Mesothelial cell of epicardium (in vitro differentiated cells): ENCODE results near the gene PDZRN3. TPM values are rescaled to one million over a fixed set of nuclear protein-coding genes. Genes with fewer than 3 reads are reported as not detected.

Source experiments
- DNase-seq, 2 experiments: peaks; one replicate each; pipeline ENCODE4 v3.0.0; 2021; ENCODE audit warnings: low spot score in 2 of 2; ENCODE audit not compliant: unreplicated experiment in 2 of 2
- H3K27ac Mint-ChIP-seq: 2 replicates; pipeline ENCODE4 v1.8.0; 2021; ENCODE audit warnings: mixed read lengths
- H3K27me3 Mint-ChIP-seq: 2 replicates; pipeline ENCODE4 v1.8.0; 2021; ENCODE audit warnings: low read depth, mixed read lengths
- H3K36me3 Mint-ChIP-seq: 2 replicates; pipeline ENCODE4 v1.8.0; 2021; ENCODE audit warnings: mixed read lengths
- H3K4me1 Mint-ChIP-seq: 2 replicates; pipeline ENCODE4 v1.8.0; 2021; ENCODE audit warnings: mixed read lengths
- H3K4me3 Mint-ChIP-seq: 2 replicates; pipeline ENCODE4 v1.8.0; 2021; ENCODE audit warnings: mild to moderate bottlenecking, moderate library complexity, mixed read lengths
- H3K9me3 Mint-ChIP-seq: 2 replicates; pipeline ENCODE4 v1.8.0; 2021; ENCODE audit warnings: mixed read lengths
- total RNA-seq: library from RNA; stranded (reverse); gene quantifications from 3 replicates; pipeline ENCODE4 v1.2.1, GENCODE V29; 2021
- TF ChIP-seq, protein P1 (sequence below): fragments of 200-600 bp; sonication (generic); IDR thresholded peaks from one replicate; pipeline ENCODE4 v1.5.0; 2021; ENCODE audit warnings: antibody characterized with exemption; ENCODE audit not compliant: unreplicated experiment

Gene PDZRN3
- total RNA-seq, 1 donor from 2014 or later, result 48.4 TPM

DNA sequence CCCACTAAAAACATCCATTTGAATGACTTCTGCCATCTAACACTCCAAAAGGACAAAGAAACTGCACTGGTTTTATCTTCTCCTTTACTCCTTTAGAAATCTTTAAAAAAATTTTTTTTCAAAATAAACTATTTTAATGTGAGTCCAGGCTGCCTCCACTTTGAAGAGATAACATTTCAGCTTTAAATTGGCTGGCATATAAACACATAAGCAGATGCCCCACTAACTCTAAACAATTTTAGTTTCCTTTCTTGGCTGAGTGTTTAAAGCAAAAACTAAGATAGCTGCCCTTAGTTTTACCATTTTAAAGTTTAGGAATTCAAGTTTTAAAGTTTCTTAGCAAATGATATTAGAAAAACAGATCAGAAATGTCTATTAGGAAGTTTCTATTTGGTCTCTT is 39.9 kb downstream of the PDZRN3 start:
- no peak for DNase-seq

DNA sequence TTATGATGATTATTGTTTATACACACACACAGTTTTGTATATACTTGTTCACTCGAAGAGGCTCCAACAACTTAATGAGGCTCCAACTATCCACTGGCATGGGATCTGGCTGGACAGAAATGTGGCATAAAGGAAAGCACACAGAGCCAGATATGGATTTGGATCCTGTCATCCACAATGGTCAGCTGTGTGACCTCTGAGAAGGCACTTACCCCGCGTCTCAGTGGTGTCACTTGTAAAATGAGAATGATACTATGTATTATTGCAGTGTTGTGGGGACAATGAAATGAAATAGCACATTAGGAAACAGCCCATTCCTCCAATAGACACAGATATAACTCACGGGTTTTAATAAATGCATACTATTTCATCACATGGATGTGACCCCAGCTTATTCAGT is 42.2 kb downstream of the PDZRN3 start:
- Mint-ChIP-seq H3K4me1 (peaks cover 21% of the 10 kb centered on the region), H3K4me3 (no peak overlapping the region), H3K9me3 (no peaks in the 10 kb centered on the region), H3K27ac (no peak overlapping the region), H3K27me3 (no peaks in the 10 kb centered on the region), H3K36me3 (peaks cover under 1% of the 10 kb centered on the region)
- TF ChIP-seq, protein P1, sequence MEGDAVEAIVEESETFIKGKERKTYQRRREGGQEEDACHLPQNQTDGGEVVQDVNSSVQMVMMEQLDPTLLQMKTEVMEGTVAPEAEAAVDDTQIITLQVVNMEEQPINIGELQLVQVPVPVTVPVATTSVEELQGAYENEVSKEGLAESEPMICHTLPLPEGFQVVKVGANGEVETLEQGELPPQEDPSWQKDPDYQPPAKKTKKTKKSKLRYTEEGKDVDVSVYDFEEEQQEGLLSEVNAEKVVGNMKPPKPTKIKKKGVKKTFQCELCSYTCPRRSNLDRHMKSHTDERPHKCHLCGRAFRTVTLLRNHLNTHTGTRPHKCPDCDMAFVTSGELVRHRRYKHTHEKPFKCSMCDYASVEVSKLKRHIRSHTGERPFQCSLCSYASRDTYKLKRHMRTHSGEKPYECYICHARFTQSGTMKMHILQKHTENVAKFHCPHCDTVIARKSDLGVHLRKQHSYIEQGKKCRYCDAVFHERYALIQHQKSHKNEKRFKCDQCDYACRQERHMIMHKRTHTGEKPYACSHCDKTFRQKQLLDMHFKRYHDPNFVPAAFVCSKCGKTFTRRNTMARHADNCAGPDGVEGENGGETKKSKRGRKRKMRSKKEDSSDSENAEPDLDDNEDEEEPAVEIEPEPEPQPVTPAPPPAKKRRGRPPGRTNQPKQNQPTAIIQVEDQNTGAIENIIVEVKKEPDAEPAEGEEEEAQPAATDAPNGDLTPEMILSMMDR, result no peak
- no peak for DNase-seq

More for the DNA sequence above, 39.9 kb downstream of the PDZRN3 start:
- H3K4me1 Mint-ChIP-seq, result peaks cover 21% of the 10 kb centered on the region
- no peak overlapping the region for H3K27ac Mint-ChIP-seq
- H3K9me3 Mint-ChIP-seq, result peaks cover 6% of the 10 kb centered on the region
- H3K36me3 Mint-ChIP-seq, result peaks cover 10% of the 10 kb centered on the region
- no peak overlapping the region for H3K4me3 Mint-ChIP-seq
- no peaks in the 10 kb centered on the region for H3K27me3 Mint-ChIP-seq
- TF ChIP-seq, protein P1, result no peak

DNA sequence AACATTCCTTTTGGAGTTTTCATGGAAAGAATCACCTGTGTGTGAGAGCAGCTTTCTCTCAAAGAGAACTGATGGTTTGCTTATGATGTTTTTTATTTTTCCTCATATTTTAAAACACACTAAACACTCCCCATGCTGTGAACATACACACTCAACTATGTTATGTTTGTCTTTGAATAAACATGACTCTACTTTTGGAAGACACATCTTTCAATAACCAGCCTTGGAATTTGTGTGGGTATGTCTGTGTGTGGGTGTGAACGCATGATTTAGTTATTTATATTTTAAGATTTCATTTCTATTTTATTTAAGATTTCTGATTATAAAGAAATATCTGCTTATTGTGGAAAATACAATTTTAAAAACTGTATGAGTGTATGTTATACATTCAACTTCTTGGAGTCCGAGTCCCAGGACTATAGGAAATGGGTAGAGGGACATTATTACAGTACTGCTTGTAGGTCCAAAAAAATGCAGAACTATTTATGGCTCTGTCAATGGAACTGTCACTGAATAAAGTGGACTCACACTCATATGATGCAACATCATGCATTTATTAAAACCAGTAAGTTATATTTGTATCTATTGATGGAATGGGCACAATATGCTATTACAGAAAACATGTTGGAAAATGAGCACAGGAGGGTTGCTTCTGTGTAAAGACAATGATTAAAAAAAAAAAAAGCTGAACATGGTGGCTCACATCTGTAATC is 43.5 kb downstream of the PDZRN3 start:
- DNase-seq, result no peak
- no peaks in the 10 kb centered on the region for H3K27me3 Mint-ChIP-seq
- H3K36me3 Mint-ChIP-seq, result no peaks in the 10 kb centered on the region
- H3K4me1 Mint-ChIP-seq, result peaks cover 21% of the 10 kb centered on the region
- no peak overlapping the region for H3K27ac Mint-ChIP-seq
- H3K9me3 Mint-ChIP-seq, result no peaks in the 10 kb centered on the region
- H3K4me3 Mint-ChIP-seq, result no peak overlapping the region
- TF ChIP-seq, protein P1, result no peak

DNA sequence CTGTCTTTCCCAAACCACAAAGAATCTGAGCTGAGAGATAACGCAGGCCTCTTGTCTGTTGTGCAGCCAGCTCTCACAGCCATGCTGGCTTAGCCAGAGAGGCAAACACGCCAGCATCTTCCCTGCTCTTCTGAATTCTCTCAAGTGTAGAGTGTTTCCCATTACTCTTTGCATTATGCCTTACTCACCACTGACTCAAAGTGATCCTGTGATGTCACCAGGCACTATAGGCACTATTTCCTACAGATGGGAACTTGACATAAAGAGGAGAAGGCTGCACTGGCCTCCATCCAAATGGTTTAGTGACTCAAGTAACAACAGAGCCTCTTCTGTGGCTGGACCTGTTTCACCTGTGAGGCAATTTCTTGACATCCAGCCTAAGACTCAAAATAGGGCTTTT is 44.4 kb downstream of the PDZRN3 start:
- Mint-ChIP-seq H3K9me3 (no peaks in the 10 kb centered on the region), H3K4me1 (peaks cover 25% of the 10 kb centered on the region), H3K27ac (peak overlapping the region; percentile 32), H3K27me3 (no peaks in the 10 kb centered on the region), H3K4me3 (no peak overlapping the region), H3K36me3 (no peaks in the 10 kb centered on the region)
- TF ChIP-seq, protein P1, result no peak
- DNase-seq, result no peak

DNA sequence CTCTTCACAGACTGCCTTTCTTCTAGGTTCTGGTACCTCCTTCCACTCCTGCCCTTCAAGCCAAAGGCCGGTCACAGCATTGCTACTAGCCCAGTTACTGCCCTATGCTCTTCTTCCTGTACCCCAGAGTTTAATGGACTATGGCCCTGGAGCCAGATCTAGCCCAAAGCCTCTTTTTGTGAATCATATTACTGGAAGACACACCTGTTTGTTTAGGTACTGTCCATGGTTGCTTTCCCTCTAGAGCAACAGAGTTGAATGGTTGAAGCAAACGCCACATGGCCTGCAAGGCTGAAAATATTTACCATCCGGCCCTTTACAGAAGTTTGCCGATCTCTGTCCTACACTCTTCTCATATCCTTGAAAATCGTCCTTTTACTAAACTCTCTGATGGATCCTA is 47.0 kb downstream of the PDZRN3 start:
- Mint-ChIP-seq H3K9me3 (no peaks in the 10 kb centered on the region), H3K27ac (no peak overlapping the region), H3K36me3 (no peaks in the 10 kb centered on the region), H3K4me3 (no peak overlapping the region), H3K4me1 (peaks cover 29% of the 10 kb centered on the region), H3K27me3 (no peaks in the 10 kb centered on the region)
- DNase-seq, result no peak
- TF ChIP-seq, protein P1, result no peak
